Testis (tissue), 2 donors: ENCODE measurements around the gene CES1.

Experiments
- POLR2A ChIP-seq: fragments of 450-650 bp; IDR thresholded peaks from one replicate; pipeline ENCODE4 v1.6.1; 2017; ENCODE audit warnings: antibody characterized with exemption, mild to moderate bottlenecking, moderate library complexity
- TF ChIP-seq, protein P1 (sequence below), 3 experiments: fragments of 450-650 bp in 2 of 3; fragments of 200-600 bp in 1 of 3; sonication (generic) in 1 of 3; IDR thresholded peaks; one replicate each; pipeline ENCODE4 v1.5.1; 2016 to 2019; ENCODE audit warnings: antibody characterized with exemption in 3 of 3, mild to moderate bottlenecking in 2 of 3, moderate library complexity in 1 of 3

DNA sequence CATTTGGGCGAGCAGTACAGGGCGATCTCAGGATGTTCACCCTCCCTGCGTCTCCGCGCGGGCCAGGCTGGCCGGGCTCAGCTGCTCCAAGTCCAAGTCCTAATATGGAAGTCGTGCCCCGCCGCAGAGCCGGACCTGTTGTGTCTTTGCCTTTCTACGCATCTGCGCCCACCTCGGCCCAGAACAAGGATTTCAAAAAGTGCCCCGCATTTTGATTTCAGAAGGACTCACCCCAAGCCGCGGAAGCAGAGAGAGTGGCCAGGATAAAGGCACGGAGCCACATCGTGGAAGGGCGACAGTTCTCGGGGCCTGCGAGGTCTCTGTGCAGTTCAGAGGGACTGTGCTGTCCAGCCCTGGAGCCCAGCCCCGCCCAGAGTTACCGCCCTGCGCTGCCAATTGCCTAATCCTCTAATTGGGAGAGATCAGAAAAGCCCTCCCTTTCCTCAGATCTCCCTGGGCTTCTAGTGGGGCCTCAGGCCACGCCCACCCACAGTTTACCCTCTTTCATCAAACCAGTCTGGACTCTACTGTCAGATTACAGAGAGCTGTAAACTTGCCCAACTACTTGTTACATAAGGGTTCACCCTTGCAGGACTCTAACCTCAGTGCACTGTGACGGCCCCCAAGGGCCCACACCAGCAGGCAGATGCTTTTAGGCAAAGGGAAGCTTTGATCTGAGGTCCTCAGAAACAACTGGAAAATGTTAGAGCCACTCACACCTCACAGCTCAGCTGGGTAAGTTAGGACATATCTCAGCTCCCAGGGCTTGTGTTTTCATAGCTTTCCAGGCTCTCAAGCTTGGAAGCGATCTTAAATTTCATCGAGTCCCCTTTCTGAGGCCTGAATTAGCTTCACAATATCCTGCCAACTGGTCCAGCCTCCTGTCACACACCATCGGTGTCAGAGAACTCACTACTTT is at the start of gene CES1:
- TF ChIP-seq, protein P1, sequence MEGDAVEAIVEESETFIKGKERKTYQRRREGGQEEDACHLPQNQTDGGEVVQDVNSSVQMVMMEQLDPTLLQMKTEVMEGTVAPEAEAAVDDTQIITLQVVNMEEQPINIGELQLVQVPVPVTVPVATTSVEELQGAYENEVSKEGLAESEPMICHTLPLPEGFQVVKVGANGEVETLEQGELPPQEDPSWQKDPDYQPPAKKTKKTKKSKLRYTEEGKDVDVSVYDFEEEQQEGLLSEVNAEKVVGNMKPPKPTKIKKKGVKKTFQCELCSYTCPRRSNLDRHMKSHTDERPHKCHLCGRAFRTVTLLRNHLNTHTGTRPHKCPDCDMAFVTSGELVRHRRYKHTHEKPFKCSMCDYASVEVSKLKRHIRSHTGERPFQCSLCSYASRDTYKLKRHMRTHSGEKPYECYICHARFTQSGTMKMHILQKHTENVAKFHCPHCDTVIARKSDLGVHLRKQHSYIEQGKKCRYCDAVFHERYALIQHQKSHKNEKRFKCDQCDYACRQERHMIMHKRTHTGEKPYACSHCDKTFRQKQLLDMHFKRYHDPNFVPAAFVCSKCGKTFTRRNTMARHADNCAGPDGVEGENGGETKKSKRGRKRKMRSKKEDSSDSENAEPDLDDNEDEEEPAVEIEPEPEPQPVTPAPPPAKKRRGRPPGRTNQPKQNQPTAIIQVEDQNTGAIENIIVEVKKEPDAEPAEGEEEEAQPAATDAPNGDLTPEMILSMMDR (IDR thresholded peaks at IDR 0.05): no peak
- no peak for TF ChIP-seq POLR2A
